HG03457 (cell line): ENCODE measurements around the gene NPBWR2.

ENCODE experiments used
- ATAC-seq: cut with Tn5 transposase; IDR thresholded peaks from one replicate; pipeline ENCODE4 v1.9.1; 2021; ENCODE audit warnings: moderate number of reproducible peaks; ENCODE audit not compliant: unreplicated experiment

NPBWR2 gene

GRCh38 chr20:64106981-64107735 lies at the start of gene NPBWR2:
Gene NPBWR2, minus strand, starts transcription at chr20:64107565. Its CDS starts 734 bp downstream, at chr20:64106831.
- ATAC-seq, result no peak

- ATAC-seq, result no peak
Observed at GRCh38 chr20:64156136-64156885, 48.9 kb upstream of the NPBWR2 start.

- ATAC-seq, result no peak
Observed at GRCh38 chr20:64155258-64156135, 48.1 kb upstream of the NPBWR2 start.

GRCh38 chr20:64154590-64155257 lies 47.4 kb upstream of the NPBWR2 start:
- ATAC-seq, result no peak

GRCh38 chr20:64153861-64154589 lies 46.7 kb upstream of the NPBWR2 start:
- no peak for ATAC-seq

GRCh38 chr20:64153410-64153809 lies 46.0 kb upstream of the NPBWR2 start:
- no peak for ATAC-seq

GRCh38 chr20:64152906-64153305 lies 45.5 kb upstream of the NPBWR2 start:
- ATAC-seq, result no peak

GRCh38 chr20:64151633-64152530 lies 44.5 kb upstream of the NPBWR2 start:
- ATAC-seq, result no peak

GRCh38 chr20:64150756-64151632 lies 43.6 kb upstream of the NPBWR2 start:
- ATAC-seq, result no peak

GRCh38 chr20:64149809-64150560 lies 42.6 kb upstream of the NPBWR2 start:
- no peak for ATAC-seq

- ATAC-seq, result no peak
Observed at GRCh38 chr20:64149141-64149540, 41.8 kb upstream of the NPBWR2 start.

- ATAC-seq, result no peak
Observed at GRCh38 chr20:64148581-64148980, 41.2 kb upstream of the NPBWR2 start.

- no peak for ATAC-seq
Observed at GRCh38 chr20:64146936-64147477, 39.6 kb upstream of the NPBWR2 start.

- no peak for ATAC-seq
Observed at GRCh38 chr20:64146301-64146935, 39.1 kb upstream of the NPBWR2 start.

GRCh38 chr20:64145458-64146300 lies 38.3 kb upstream of the NPBWR2 start:
- ATAC-seq, result no peak
